IPS DF 6.9 (cell line): Measurements from ENCODE around the gene HOXB9.

Experiments used
- DNase-seq: peaks from one replicate; pipeline ENCODE4 v3.0.0-alpha.2; 2013; ENCODE audit warnings: low read depth, low spot score
- H3K27ac ChIP-seq: one replicate; pipeline ENCODE4 v1.5.1; 2013; ENCODE audit warnings: low read length, control low read depth
- H3K27me3 ChIP-seq: 2 replicates; pipeline ENCODE4 v1.6.1; 2013; ENCODE audit warnings: mild to moderate bottlenecking, low read length; ENCODE audit not compliant: control insufficient read depth, insufficient read depth
- H3K36me3 ChIP-seq: 2 replicates; pipeline ENCODE4 v1.6.1; 2013; ENCODE audit warnings: low read length; ENCODE audit not compliant: control insufficient read depth, insufficient read depth
- H3K4me1 ChIP-seq: 2 replicates; pipeline ENCODE4 v1.6.1; 2013; ENCODE audit warnings: low read length; ENCODE audit not compliant: control insufficient read depth, insufficient read depth
- H3K4me3 ChIP-seq: 2 replicates; pipeline ENCODE4 v1.5.1; 2013; ENCODE audit warnings: mild to moderate bottlenecking, low read length
- H3K9me3 ChIP-seq: 2 replicates; pipeline ENCODE4 v1.6.1; 2013; ENCODE audit warnings: low read length, inconsistent platforms; ENCODE audit not compliant: control insufficient read depth, insufficient read depth
- WGBS: extraction: QIAGEN DNeasy Blood & Tissue Kit; methylation state at CpG from one replicate; pipeline ENCODE4 v1.1.7; 2013; ENCODE audit warnings: mixed read lengths, missing lambda C conversion rate; ENCODE audit not compliant: insufficient read length, insufficient coverage; 5-methylcytosine and 5-hydroxymethylcytosine counted together

Gene HOXB9

DNA sequence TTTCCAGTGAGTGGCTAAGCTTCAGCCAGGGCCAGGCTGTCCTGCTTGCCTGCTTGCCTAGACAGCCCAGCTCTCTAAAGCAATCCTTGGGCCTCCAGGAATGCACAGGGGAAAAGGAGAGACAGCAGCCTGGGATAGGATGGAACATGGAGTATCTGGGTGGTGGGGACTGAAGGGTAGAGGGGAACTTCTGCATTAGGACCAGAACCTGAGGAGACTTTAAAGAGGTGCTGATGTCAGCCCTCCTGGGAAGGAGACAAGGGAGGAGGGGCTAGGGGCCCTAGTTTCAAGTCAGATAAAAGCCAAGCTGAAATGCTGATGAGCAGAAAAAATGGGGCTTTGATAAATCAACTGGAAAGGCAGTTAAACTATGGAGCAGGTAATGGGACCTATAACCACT lies 17.1 kb downstream of the HOXB9 start:
- Histone ChIP-seq H3K27me3 (peaks cover 95% of the 10 kb centered on the region), H3K27ac (no peak overlapping the region), H3K4me3 (no peak overlapping the region), H3K36me3 (no peaks in the 10 kb centered on the region), H3K9me3 (no peaks in the 10 kb centered on the region), H3K4me1 (peaks cover 4% of the 10 kb centered on the region; the same call in 1 of the 2 replicates)
- DNase-seq = no peak

DNA sequence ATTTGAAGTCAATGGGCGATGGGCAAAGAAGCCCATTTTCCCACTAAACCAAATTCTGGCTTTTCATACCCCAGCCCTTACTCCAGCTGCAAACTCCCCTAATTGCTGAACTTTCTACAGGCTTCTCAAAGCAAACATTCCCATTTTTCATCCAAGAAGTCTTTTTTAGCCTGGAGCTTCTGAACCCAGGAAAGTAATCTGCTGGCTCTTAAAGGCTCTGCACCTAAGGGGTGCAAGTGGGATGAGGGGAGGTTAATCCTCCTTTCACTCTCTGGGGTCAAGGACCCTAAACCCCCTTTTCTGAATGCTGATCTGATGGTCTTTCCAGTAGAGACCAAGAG lies 17.7 kb downstream of the HOXB9 start:
- no peak overlapping the region for H3K27ac ChIP-seq
- no peaks in the 10 kb centered on the region for H3K36me3 ChIP-seq
- DNase-seq = no peak
- H3K9me3 ChIP-seq = no peaks in the 10 kb centered on the region
- peaks cover 95% of the 10 kb centered on the region for H3K27me3 ChIP-seq
- no CpG with 5 or more reads among the region's 1 CpG for WGBS
- peaks cover 4% of the 10 kb centered on the region; the same call in 1 of the 2 replicates for H3K4me1 ChIP-seq
- no peak overlapping the region for H3K4me3 ChIP-seq

DNA sequence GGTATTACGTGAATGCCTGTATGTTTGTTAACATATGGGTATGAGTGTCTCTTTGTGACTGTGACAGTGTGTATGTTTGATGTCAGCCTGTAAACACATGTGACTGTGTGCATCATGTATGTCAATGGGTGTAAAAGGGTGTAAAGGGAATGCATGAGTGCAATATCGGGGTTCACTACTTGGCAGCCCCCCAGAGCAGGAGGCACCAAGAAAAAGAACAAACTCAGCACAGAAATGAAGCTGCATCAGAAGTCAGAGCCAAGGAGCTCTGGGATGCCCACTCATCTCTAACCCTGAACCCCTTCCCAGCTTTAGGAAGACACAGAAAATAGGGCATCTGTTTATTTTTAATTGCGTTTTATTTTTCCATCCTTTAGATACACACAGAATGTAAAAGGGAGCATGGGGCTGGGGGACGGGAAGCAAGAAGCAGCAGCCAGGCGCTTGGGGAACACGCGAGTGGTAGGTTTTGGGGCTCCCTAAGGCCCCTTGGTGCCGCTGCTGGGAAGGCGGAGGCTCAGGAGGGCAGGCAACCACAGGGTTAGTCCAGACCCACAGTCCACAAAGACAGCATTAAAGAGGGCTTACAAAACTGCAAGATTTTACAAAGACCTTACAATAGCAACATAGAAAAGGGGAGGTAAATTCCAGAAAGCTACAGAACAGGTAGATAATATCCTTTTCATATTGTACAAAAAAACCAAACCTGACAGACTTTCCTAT lies 19.1 kb downstream of the HOXB9 start:
- DNase-seq = no peak
- peaks cover 3% of the 10 kb centered on the region; the same call in 1 of the 2 replicates for H3K4me1 ChIP-seq
- H3K27me3 ChIP-seq = peaks cover 97% of the 10 kb centered on the region
- H3K36me3 ChIP-seq = no peaks in the 10 kb centered on the region
- no peaks in the 10 kb centered on the region for H3K9me3 ChIP-seq
- H3K27ac ChIP-seq = no peak overlapping the region
- WGBS = no CpG with 5 or more reads among the region's 9 CpGs
- H3K4me3 ChIP-seq = no peak overlapping the region

DNA sequence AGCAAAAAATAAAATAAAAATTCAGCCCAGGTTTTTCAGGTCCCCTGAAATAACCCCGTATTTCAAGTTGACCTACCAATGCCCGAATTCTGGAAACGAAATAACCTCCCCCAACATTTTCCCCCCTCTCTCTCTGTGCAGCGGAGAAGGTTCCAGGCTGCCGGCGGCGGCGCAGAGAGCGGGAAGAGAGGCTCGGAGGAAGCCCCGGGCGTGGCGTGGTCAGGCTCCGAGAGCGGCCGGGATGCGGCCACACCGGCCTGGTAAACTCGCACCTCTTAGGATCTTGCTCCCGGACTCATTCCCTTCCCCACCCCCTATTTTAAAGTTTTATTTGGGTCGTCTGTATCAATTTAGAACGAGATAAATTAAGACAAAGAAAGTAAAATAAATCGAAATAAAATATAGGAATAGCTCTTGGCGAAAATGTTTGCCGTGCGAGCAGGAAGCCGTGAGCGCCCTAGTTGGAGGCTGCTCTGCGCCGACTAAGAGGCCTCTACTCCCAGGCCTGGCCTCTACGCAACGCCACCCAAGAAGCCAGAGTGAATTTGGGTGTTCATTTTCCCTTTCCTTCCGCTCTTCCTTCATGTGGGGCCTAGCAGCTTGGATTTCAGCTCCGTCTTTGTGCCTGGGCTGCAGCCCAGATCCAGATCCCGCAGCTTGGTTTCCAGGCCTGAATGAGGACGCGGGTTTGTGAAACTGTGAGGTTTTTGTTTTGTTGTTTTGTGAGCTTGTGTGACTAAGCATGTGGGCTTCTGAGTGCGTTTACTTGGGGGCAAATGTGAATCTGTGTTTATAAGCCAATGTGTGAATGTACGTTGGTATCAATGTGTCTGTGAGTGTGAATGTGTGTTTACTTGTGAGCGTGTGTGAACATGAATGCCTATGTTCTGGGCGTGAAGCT lies 19.9 kb downstream of the HOXB9 start:
- H3K27me3 ChIP-seq = peaks cover 97% of the 10 kb centered on the region
- no peak for DNase-seq

DNA sequence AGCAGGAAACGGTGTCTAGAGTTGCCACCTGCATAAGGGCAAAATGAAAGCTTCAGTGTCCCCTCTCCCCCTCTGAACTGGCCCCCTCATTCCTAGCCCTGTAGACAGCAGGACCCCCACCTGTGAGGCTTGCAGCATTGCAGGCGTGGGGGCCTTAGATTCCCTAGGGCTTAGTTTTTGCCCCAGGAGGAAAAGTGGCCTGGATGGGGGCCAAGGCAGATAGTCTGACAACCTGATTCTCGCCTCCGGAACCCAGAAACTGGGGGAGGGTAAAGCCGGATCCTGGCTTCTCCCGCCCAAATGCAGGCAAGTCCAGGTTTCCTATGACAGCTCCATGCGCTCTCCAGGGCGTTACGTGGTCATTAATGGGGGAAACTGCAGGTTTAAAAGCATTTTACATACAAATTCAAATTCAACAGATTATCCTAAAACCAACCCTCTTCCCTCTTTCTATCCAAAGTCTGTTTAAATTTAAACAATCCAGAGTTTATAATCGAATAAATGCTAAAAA lies 20.7 kb downstream of the HOXB9 start:
- Histone ChIP-seq H3K9me3 (no peaks in the 10 kb centered on the region), H3K4me3 (no peak overlapping the region), H3K36me3 (no peaks in the 10 kb centered on the region), H3K4me1 (peaks cover 2% of the 10 kb centered on the region; the same call in 1 of the 2 replicates), H3K27ac (no peak overlapping the region), H3K27me3 (peaks cover 97% of the 10 kb centered on the region)
- no peak for DNase-seq
- 100% methylated on average over 1 of the region's 10 CpGs for WGBS

More for the DNA sequence above, 19.9 kb downstream of the HOXB9 start:
- Histone ChIP-seq H3K36me3 (no peaks in the 10 kb centered on the region), H3K4me3 (no peak overlapping the region), H3K9me3 (no peaks in the 10 kb centered on the region), H3K4me1 (peaks cover 3% of the 10 kb centered on the region; the same call in 1 of the 2 replicates), H3K27ac (no peak overlapping the region)
- WGBS = no CpG with 5 or more reads among the region's 41 CpGs

DNA sequence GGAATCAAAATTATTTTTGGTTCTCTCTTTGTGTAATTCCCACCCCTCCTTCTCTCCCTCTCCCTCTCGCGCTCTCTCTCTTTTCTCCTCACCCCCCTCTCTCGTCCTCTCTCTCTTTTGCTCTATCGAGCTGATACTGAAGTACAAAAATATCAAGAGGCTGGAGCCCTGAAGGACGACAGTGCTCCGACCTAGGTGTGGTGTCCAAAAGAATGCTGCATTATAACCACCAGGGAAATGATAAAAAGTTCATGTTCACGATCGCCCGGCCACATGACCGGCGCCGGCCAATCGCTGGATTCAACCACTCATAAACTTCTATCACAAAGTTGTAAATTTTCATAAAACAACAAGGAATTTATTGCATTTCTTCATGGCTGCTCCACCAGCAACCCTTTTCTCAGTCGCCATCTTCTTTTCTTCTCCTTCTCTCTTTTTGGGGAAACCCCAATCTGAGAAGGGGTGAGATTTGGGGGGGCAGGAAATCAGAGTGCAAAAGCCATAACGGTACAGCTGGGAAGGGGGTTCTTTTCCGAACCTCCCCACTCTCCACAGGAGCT lies 21.3 kb downstream of the HOXB9 start, which contains the start of gene HOXB6:
HOXB6 (minus strand) TSS at position 217 of the 560 bp plus-strand sequence. CDS start 6,836 bp downstream, outside the sequence.
- no CpG with 5 or more reads among the region's 16 CpGs for WGBS
- Histone ChIP-seq H3K4me1 (no peaks in the 10 kb centered on the region; the same call in 1 of the 2 replicates), H3K27ac (no peak within 1 kb of the TSS), H3K9me3 (no peaks in the 10 kb centered on the region), H3K4me3 (no peak within 1 kb of the TSS), H3K27me3 (peaks cover 98% of the 10 kb centered on the region), H3K36me3 (no peaks in the 10 kb centered on the region)
- DNase-seq = no peak

DNA sequence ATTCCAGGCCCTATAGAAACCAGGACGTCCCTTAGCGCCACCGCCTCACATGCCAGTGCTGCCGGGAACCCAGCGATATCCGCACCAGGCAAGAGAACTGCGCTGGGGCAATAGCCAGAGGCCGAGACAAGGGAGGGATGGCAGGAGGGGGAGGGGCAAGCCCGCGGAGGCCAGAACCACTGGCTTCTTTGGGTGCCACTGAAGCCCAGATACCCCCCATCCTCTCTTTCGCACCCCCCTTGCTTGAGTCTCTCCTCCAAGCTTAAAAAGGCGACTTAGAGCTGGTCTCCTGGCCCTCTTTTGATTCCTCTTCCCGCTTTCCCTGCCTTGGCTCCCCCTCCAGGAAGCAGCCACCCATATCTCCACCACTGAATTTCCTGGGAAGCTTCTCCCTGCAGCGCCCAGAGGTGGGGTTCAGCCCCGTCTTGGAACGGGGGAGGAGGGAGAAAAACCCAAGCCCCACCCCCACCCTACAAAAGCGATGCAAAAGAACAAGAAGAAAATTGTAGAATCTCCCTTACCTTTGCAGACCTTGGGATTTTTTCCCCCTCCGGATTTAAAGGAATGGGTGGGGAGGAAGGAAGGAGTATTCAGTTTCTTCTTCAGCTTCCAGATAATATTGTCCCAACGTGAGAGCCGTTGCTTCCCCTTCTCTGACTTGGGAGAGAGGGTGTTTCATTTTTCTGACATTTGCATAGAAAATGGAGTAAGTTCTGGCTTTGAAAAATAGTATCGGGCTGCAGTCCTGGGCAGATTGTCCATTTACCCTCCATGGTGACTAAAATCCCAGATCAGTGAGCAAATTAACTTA lies 22.0 kb downstream of the HOXB9 start:
- no peak overlapping the region for H3K4me3 ChIP-seq
- no peaks in the 10 kb centered on the region for H3K36me3 ChIP-seq
- no CpG with 5 or more reads among the region's 21 CpGs for WGBS
- DNase-seq = no peak
- no peak overlapping the region for H3K27ac ChIP-seq
- H3K4me1 ChIP-seq = no peaks in the 10 kb centered on the region; the same call in 1 of the 2 replicates
- H3K27me3 ChIP-seq = peaks cover 98% of the 10 kb centered on the region
- no peaks in the 10 kb centered on the region for H3K9me3 ChIP-seq

DNA sequence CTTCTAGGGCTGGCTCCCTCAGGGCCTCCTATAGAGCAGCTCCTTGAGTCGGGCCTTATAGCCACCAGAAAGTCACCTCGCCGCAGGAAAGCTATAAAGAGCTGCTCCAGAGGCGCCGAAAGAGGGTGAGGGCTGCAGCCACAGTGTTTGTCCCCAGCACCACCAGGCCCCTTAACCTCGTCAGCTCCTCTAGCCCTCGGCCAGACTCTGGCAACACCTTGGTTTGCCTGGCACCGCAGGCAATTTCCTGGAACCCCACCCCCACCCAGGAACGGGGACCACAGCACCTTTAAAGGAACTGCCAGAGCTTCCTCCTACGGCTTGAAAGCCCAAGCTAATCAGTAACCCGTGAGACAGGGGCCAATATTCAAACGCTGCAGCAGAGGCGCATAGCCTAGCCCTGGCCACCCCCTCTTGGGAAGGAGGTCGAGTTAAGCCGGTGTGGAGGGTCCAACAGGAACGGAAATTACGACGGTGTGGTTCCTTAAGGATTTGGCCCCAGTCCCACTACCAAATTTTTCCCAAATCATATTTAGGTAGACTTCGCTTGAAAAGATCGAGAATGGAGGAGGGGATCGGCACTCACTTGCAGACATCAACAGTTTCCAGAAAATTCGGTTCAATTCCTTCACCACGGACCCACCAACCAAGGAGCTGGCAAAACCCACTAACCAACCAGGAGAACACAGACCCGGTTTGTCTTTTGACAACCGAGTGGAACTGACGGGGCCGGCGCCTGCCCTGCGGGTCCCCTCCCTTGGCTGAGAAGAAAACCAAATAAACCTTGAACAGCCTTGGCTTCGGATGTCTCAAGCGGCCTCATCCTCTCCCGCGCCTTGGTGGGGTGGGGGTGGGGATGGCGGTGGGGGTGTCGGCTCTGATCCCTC lies 24.4 kb downstream of the HOXB9 start:
- H3K27ac ChIP-seq = no peak overlapping the region
- no peaks in the 10 kb centered on the region for H3K9me3 ChIP-seq
- H3K4me1 ChIP-seq = no peaks in the 10 kb centered on the region; the same call in 1 of the 2 replicates
- peaks cover 100% of the 10 kb centered on the region for H3K27me3 ChIP-seq
- H3K36me3 ChIP-seq = no peaks in the 10 kb centered on the region
- no peak for DNase-seq
- H3K4me3 ChIP-seq = no peak overlapping the region
- no CpG with 5 or more reads among the region's 35 CpGs for WGBS

DNA sequence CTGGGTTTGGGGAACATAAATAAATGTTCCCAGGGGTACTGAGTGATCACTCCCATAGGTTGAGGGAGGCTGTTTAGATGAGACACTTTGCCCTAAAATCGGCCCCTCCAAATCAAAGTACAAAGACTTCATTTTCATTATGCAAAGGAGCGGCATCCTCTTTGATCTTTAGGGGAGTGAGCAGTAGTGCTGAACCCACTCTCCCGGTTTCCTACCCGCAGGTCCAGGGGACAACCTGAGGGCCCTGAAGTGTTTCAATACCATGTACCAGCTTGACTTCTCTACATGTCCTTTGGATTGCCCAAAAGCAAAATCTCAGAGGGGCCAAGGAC lies 25.0 kb downstream of the HOXB9 start:
- Histone ChIP-seq H3K27ac (no peak overlapping the region), H3K27me3 (peaks cover 100% of the 10 kb centered on the region), H3K4me3 (no peak overlapping the region), H3K36me3 (no peaks in the 10 kb centered on the region), H3K4me1 (peaks cover 2% of the 10 kb centered on the region; the same call in 1 of the 2 replicates), H3K9me3 (no peaks in the 10 kb centered on the region)
- no peak for DNase-seq
- WGBS = no CpG with 5 or more reads among the region's 4 CpGs
